Neuronal stem cell (in vitro differentiated cells): ENCODE results near the gene KRTAP4-7.
"Not testable (repeated sequence)": the region's sequence is repeated elsewhere in the genome, so short reads cannot be mapped to it uniquely, and the experiment has no call there.

Experiments
- DNase-seq: peaks from one replicate; pipeline ENCODE4 v3.0.0-alpha.2; 2013; ENCODE audit warnings: low spot score
- H2AFZ ChIP-seq: one replicate; pipeline ENCODE4 v1.6.1; 2013; ENCODE audit warnings: mild to moderate bottlenecking, low read length, inconsistent platforms
- H2AK5ac ChIP-seq: 2 replicates; pipeline ENCODE4 v1.6.1; 2013; ENCODE audit warnings: low read depth, mild to moderate bottlenecking, inconsistent platforms, low read length, moderate library complexity, mixed read lengths
- H2BK120ac ChIP-seq: 2 replicates; pipeline ENCODE4 v1.6.1; 2013; ENCODE audit warnings: low read depth, mild to moderate bottlenecking, inconsistent platforms, low read length, moderate library complexity, mixed read lengths
- H2BK12ac ChIP-seq: one replicate; pipeline ENCODE4 v1.6.1; 2013; ENCODE audit warnings: low read length, inconsistent platforms
- H2BK15ac ChIP-seq: 2 replicates; pipeline ENCODE4 v1.6.1; 2013; ENCODE audit warnings: mild to moderate bottlenecking, low read length, inconsistent platforms, mixed read lengths
- H2BK5ac ChIP-seq: one replicate; pipeline ENCODE4 v1.6.1; 2013; ENCODE audit warnings: inconsistent platforms, mild to moderate bottlenecking, low read length, moderate library complexity
- H3K14ac ChIP-seq: one replicate; pipeline ENCODE4 v1.6.1; 2013; ENCODE audit warnings: low read length, inconsistent platforms
- H3K18ac ChIP-seq: 2 replicates; pipeline ENCODE4 v1.6.1; 2013; ENCODE audit warnings: low read length, inconsistent platforms
- H3K23ac ChIP-seq: 2 replicates; pipeline ENCODE4 v1.6.1; 2013; ENCODE audit warnings: low read depth, mild to moderate bottlenecking, mixed read lengths, low read length, inconsistent platforms; ENCODE audit not compliant: poor library complexity
- H3K27ac ChIP-seq: replicated peaks from 3 replicates; pipeline ENCODE4 v1.5.1; 2013; ENCODE audit warnings: low read length, inconsistent platforms
- H3K27me3 ChIP-seq, 3 experiments: 2 replicates each; pipeline ENCODE4 v1.6.1; 2013; ENCODE audit warnings: low read length in 3 of 3, mild to moderate bottlenecking in 2 of 3, inconsistent platforms in 1 of 3, low read depth in 1 of 3, mixed read lengths in 1 of 3, moderate library complexity in 1 of 3; ENCODE audit not compliant: control insufficient read depth in 3 of 3, insufficient read depth in 3 of 3
- H3K36me3 ChIP-seq, 2 donors: replicated peaks in 1 of 2; 2 replicates each; pipeline ENCODE4 v1.6.1; 2013; ENCODE audit warnings: low read length in 2 of 2; ENCODE audit not compliant: control insufficient read depth in 2 of 2, insufficient read depth in 2 of 2
- H3K4ac ChIP-seq: 2 replicates; pipeline ENCODE4 v1.6.1; 2013; ENCODE audit warnings: inconsistent platforms, mild to moderate bottlenecking, low read length, moderate library complexity
- H3K4me1 ChIP-seq, 2 donors: 1 replicate in 1 of 2; 2 replicates in 1 of 2; pipeline ENCODE4 v1.6.1; 2013; ENCODE audit warnings: low read length in 2 of 2, low read depth in 1 of 2; ENCODE audit not compliant: control insufficient read depth in 2 of 2, insufficient read depth in 1 of 2
- H3K4me2 ChIP-seq: one replicate; pipeline ENCODE4 v1.6.1; 2013; ENCODE audit warnings: mild to moderate bottlenecking, low read length, inconsistent platforms; ENCODE audit not compliant: insufficient read depth, poor library complexity, severe bottlenecking
- H3K4me3 ChIP-seq, 2 donors: 2 replicates each; pipeline ENCODE4 v1.5.1; 2013; ENCODE audit warnings: low read length in 2 of 2, mild to moderate bottlenecking in 2 of 2, inconsistent platforms in 1 of 2, moderate library complexity in 1 of 2
- H3K79me1 ChIP-seq: one replicate; pipeline ENCODE4 v1.6.1; 2013; ENCODE audit warnings: low read depth, mild to moderate bottlenecking, inconsistent platforms, low read length, moderate library complexity
- H3K9ac ChIP-seq: one replicate; pipeline ENCODE4 v1.6.1; 2013; ENCODE audit warnings: mild to moderate bottlenecking, low read depth, low read length, inconsistent platforms; ENCODE audit not compliant: poor library complexity
- H3K9me3 ChIP-seq, 2 donors: replicated peaks in 1 of 2; 2 replicates each; pipeline versions ENCODE3 to v1.6.1; 2013; ENCODE audit warnings: low read length in 2 of 2, mild to moderate bottlenecking in 2 of 2, inconsistent platforms in 1 of 2, low read depth in 1 of 2, mixed read lengths in 1 of 2, moderate library complexity in 1 of 2; ENCODE audit not compliant: control insufficient read depth in 2 of 2, insufficient read depth in 1 of 2
- H4K8ac ChIP-seq: one replicate; pipeline ENCODE4 v1.6.1; 2013; ENCODE audit warnings: low read depth, mild to moderate bottlenecking, inconsistent platforms, low read length, moderate library complexity
- H4K91ac ChIP-seq: one replicate; pipeline ENCODE4 v1.6.1; 2013; ENCODE audit warnings: low read length, low read depth, mild to moderate bottlenecking, inconsistent platforms; ENCODE audit not compliant: poor library complexity
- WGBS, 2 donors: extraction: QIAGEN DNeasy Blood & Tissue Kit; methylation state at CpG; one replicate each; pipeline ENCODE4 v1.1.7; 2013; ENCODE audit warnings: missing lambda C conversion rate in 2 of 2, mixed read lengths in 1 of 2; ENCODE audit not compliant: insufficient read length in 2 of 2, insufficient replicate concordance in 1 of 2; ENCODE audit errors: extremely low coverage in 2 of 2; 5-methylcytosine and 5-hydroxymethylcytosine counted together

KRTAP4-7 gene

DNA sequence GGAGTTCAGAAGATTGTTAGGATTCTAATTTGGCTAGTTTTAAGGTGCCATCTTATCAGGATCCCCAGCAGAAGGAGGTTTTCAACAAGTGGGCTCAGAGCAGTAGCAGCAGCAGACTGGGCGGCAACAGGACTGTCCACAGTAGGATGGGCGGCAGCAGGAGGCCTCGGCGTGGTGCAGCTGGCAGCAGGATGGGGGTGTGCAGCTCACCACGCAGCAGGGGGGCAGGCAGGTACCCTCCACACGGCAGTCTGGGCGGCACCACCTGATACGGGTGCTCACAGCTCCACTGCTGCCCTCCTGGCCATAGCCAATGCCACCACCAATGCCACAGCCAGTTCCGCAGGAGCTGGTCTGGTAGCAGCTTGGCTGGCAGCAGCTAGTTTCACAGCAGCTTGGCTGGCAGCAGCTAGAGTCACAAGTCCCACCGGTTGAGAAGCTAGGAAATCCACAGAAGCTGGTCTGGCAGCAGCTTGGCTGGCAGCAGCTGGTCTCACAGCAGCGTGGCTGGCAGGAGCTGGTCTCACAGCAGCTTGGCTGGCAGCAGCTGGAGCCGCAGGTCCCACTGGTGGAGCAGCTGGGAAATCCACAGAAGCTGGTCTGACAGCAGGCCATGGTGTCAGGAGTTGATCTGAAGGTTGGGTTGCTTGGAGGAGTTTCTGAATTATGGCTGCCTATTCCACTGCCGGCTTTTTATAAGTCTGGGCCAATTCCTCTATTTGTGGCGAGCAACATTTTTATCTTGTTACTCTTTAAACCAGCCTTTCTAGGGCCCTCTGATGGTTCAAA lies 43.0 kb upstream of the KRTAP4-7 start, which contains the start of gene KRTAP1-1:
TSS of gene KRTAP1-1 (minus strand) at position 668 of the 789 bp plus-strand sequence. CDS start at position 615, 53 bp downstream.
- H3K23ac ChIP-seq, H4K91ac ChIP-seq, H2AFZ ChIP-seq, H3K4ac ChIP-seq, H4K8ac ChIP-seq, H3K36me3 ChIP-seq, H2BK120ac ChIP-seq, H2AK5ac ChIP-seq, DNase-seq, H3K4me3 ChIP-seq, H3K27ac ChIP-seq, H3K9me3 ChIP-seq, H3K27me3 ChIP-seq, H3K4me2 ChIP-seq, H3K4me1 ChIP-seq, H2BK15ac ChIP-seq, H3K79me1 ChIP-seq, H2BK12ac ChIP-seq, H3K18ac ChIP-seq, H2BK5ac ChIP-seq, H3K9ac ChIP-seq: not testable (repeated sequence)
- H3K14ac ChIP-seq: peak within 1 kb of the TSS; percentile 38
- no CpG with 5 or more reads among the region's 14 CpGs for WGBS, 2 donors

GRCh38 chr17:41042953-41043352 lies 41.0 kb upstream of the KRTAP4-7 start:
- DNase-seq: no peak
- Histone ChIP-seq H3K18ac (no peak overlapping the region), H3K4me2 (no peak overlapping the region), H3K9ac (no peak overlapping the region), H3K36me3 (no peaks in the 10 kb centered on the region), H3K27ac (no peak overlapping the region), H2BK120ac (no peak overlapping the region), H2AFZ (no peak overlapping the region), H4K8ac (no peak overlapping the region), H2BK15ac (no peak overlapping the region), H3K4ac (no peak overlapping the region), H3K9me3 (no peaks in the 10 kb centered on the region), H2BK5ac (no peak overlapping the region), H2AK5ac (no peak overlapping the region), H3K23ac (no peak overlapping the region), H2BK12ac (no peak overlapping the region), H3K14ac (no peak overlapping the region), H3K4me3 (no peak overlapping the region), H3K79me1 (no peaks in the 10 kb centered on the region), H3K4me1 (no peaks in the 10 kb centered on the region), H3K27me3 (no peaks in the 10 kb centered on the region), H4K91ac (no peak overlapping the region)
- no CpG with 5 or more reads among the region's 1 CpG for WGBS, 2 donors

- not testable (repeated sequence) for H3K36me3 ChIP-seq, H3K79me1 ChIP-seq, H3K27ac ChIP-seq, H2BK5ac ChIP-seq, H3K18ac ChIP-seq, H3K4me1 ChIP-seq, H3K27me3 ChIP-seq, H2AK5ac ChIP-seq, H3K4me2 ChIP-seq, H3K4me3 ChIP-seq, H3K4ac ChIP-seq, H3K9ac ChIP-seq, H4K8ac ChIP-seq, H2BK15ac ChIP-seq, H3K9me3 ChIP-seq, H2BK120ac ChIP-seq, H3K23ac ChIP-seq, H3K14ac ChIP-seq, H2BK12ac ChIP-seq, H4K91ac ChIP-seq, DNase-seq, H2AFZ ChIP-seq
- WGBS, 2 donors: no CpG with 5 or more reads among the region's 33 CpGs
These were observed 37.0 kb upstream of the KRTAP4-7 start, which contains the start of gene KRTAP2-1 for GRCh38 chr17:41046735-41047465. TSS of gene KRTAP2-1 (minus strand) at chr17:41047316. CDS start at chr17:41047267, 49 bp downstream.

DNA sequence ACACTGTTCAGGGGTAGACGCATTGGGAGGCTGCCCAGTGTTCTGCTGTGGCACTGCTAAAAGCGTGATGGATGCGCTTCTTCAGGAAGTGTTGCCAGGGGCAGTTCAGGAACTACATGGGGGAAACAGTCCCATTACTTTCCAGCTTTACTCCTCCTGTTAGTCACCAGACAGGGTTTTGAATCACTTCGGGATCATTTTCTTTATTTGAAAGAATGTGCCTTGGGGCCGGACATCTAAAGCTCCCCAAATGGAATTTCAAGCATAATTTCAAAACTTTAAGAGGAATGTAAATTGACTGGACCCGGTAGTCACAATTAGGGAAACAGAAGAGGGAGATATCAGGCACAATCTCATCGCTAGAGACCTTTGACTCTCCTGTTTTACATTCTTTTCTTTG lies 35.5 kb upstream of the KRTAP4-7 start:
- no peak overlapping the region for H2BK15ac ChIP-seq
- H2AFZ ChIP-seq: no peak overlapping the region
- H3K23ac ChIP-seq: no peak overlapping the region
- no peaks in the 10 kb centered on the region for H3K36me3 ChIP-seq
- H3K4me2 ChIP-seq: no peak overlapping the region
- H3K27me3 ChIP-seq: no peaks in the 10 kb centered on the region
- no peak overlapping the region for H2AK5ac ChIP-seq
- H4K91ac ChIP-seq: no peak overlapping the region
- no peak overlapping the region for H2BK5ac ChIP-seq
- no peak overlapping the region for H3K14ac ChIP-seq
- H3K4ac ChIP-seq: no peak overlapping the region
- H3K18ac ChIP-seq: no peak overlapping the region
- no peak overlapping the region for H4K8ac ChIP-seq
- H3K4me1 ChIP-seq: no peaks in the 10 kb centered on the region
- no peaks in the 10 kb centered on the region for H3K79me1 ChIP-seq
- WGBS, 2 donors: no CpG with 5 or more reads among the region's 7 CpGs
- H3K9me3 ChIP-seq: no peaks in the 10 kb centered on the region
- no peak for DNase-seq
- H3K9ac ChIP-seq: no peak overlapping the region
- no peak overlapping the region for H3K4me3 ChIP-seq
- no peak overlapping the region for H2BK120ac ChIP-seq
- no peak overlapping the region for H3K27ac ChIP-seq
- H2BK12ac ChIP-seq: no peak overlapping the region
